Measurements from ENCODE around the gene SHROOM1.

SHROOM1 gene

DNA sequence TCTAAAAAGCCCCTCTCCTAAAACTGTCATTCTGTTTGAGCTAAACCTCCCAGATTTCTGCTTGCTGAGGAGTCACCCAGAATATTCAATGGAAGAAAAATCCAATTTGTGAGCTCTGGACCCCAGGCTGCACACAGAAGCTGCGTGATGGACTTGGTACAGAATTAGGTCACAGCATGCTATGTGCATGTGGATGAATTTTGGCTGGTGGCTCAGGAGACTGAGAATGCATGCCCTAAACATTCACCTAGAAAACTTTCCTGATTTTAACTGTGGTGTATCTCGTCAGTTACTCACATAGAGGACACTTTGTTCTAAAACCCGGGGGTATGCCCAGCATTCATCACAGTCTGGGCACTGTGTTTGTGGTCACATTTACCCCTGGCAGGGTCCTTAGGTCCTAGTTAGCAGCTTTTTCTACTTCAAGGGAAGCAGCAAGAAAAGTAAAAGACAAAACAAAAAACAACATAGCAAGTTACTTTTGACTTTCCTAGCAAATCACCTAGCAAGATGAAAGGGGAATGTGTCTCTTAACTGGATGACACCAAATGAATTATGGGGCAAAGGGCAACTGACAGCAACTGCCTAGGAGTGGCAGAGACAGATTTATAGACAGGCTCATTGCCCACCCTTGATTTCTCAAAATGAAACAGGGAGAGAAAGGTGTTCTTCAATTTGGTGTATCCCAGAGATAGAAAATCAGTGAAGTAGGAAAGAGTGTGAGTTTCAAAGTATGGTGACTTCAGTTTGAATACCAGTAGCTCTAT, 8.3 kb upstream of the SHROOM1 start:
- Histone ChIP-seq H2AK5ac (ENCODE audit: low read length) (no peak overlapping the region), H3K79me1 (ENCODE audit: low read length) (no peaks in the 10 kb centered on the region), H2BK5ac (ENCODE audit: low read length) (no peak overlapping the region), H4K5ac (ENCODE audit: low read length) (no peak overlapping the region), H4K8ac (ENCODE audit: low read depth, low read length) (no peak overlapping the region), H3K4me1 (ENCODE audit: control insufficient read depth, low read depth, low read length) (no peaks in the 10 kb centered on the region), H2BK120ac (ENCODE audit: low read depth, low read length) (no peak overlapping the region), H3K4me3 (ENCODE audit: low read length) (no peak overlapping the region), H3K79me2 (ENCODE audit: control insufficient read depth, insufficient read depth, low read length) (no peaks in the 10 kb centered on the region), H3K18ac (ENCODE audit: low read length) (no peak overlapping the region), H3K27me3 (ENCODE audit: insufficient read depth, low read length, poor library complexity) (no peaks in the 10 kb centered on the region), H3K27ac (ENCODE audit: low read depth, low read length) (no peak overlapping the region), H3K4me2 (ENCODE audit: low read length) (no peak overlapping the region), H3K23ac (ENCODE audit: low read length) (peak overlapping the region; percentile 66), H3K9ac (ENCODE audit: low read length) (no peak overlapping the region), H3K4ac (ENCODE audit: low read depth, low read length) (no peak overlapping the region), H3K56ac (ENCODE audit: low read length) (no peak overlapping the region), H3K36me3 (ENCODE audit: control insufficient read depth, insufficient read depth, low read length) (no peaks in the 10 kb centered on the region), H2BK15ac (replicated peaks; ENCODE audit: low read depth) (no peak overlapping the region)
- no CpG with 5 or more reads among the region's 3 CpGs for WGBS (ENCODE audit: extremely low coverage, insufficient coverage, low lambda C conversion rate)
- no peak for DNase-seq

DNA sequence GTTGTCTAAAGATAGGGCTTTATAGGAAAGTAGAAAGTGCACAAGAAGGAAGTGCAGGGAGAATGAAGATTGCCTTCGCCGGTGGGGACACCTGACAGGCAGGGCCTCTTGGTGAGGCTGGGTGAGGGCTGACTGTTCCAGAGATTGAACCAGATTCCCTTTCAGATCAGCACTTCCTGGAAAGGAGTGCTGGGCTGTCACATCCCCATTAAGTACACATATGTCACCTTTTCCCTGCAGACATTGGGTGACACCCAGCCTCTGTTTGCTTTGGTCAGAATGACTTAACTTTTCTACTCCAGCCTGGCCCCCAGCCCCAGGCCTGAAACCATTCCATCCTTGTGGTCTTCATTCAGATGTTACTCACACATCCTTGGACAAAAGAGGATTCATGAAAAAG, 7.4 kb upstream of the SHROOM1 start:
- no peak overlapping the region for H3K4ac ChIP-seq (ENCODE audit: low read depth, low read length)

DNA sequence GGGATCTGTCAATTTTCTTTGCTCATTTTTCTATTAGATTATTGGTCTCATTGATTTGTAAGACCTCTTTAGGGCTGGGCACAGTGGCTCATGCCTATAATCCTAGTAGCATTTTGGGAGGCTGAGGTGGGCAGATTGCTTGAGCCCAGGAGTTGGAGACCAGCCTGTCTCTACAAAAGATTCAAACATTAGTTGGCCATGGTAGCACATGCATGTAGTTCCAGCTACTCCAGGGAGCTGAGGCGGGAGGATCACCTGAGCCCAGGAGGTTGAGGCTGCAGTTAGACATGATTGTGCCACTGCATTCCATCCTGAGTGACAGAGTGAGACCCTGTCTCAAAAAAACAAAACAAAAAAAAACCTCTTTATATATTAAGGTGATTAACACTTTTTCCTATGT, 6.4 kb upstream of the SHROOM1 start:
- Histone ChIP-seq H3K23ac (ENCODE audit: low read length) (no peak overlapping the region), H3K79me1 (ENCODE audit: low read length) (no peaks in the 10 kb centered on the region), H3K56ac (ENCODE audit: low read length) (no peak overlapping the region), H4K8ac (ENCODE audit: low read depth, low read length) (no peak overlapping the region), H3K4me2 (ENCODE audit: low read length) (no peak overlapping the region), H2BK5ac (ENCODE audit: low read length) (no peak overlapping the region), H3K79me2 (ENCODE audit: control insufficient read depth, insufficient read depth, low read length) (no peaks in the 10 kb centered on the region), H2BK120ac (ENCODE audit: low read depth, low read length) (no peak overlapping the region), H3K36me3 (ENCODE audit: control insufficient read depth, insufficient read depth, low read length) (no peaks in the 10 kb centered on the region), H3K27me3 (ENCODE audit: insufficient read depth, low read length, poor library complexity) (no peaks in the 10 kb centered on the region), H3K4me3 (ENCODE audit: low read length) (no peak overlapping the region), H3K27ac (ENCODE audit: low read depth, low read length) (no peak overlapping the region), H2BK15ac (replicated peaks; ENCODE audit: low read depth) (no peak overlapping the region), H4K5ac (ENCODE audit: low read length) (no peak overlapping the region), H3K4ac (ENCODE audit: low read depth, low read length) (no peak overlapping the region), H3K18ac (ENCODE audit: low read length) (no peak overlapping the region), H2AK5ac (ENCODE audit: low read length) (no peak overlapping the region), H3K9ac (ENCODE audit: low read length) (no peak overlapping the region), H3K4me1 (ENCODE audit: control insufficient read depth, low read depth, low read length) (no peaks in the 10 kb centered on the region)
- no CpG with 5 or more reads among the region's 1 CpG for WGBS (ENCODE audit: extremely low coverage, insufficient coverage, low lambda C conversion rate)
- no peak for DNase-seq

More for the DNA sequence above, 7.4 kb upstream of the SHROOM1 start:
- no CpG with 5 or more reads among the region's 2 CpGs for WGBS (ENCODE audit: extremely low coverage, insufficient coverage, low lambda C conversion rate)
- Histone ChIP-seq H3K79me1 (ENCODE audit: low read length) (no peaks in the 10 kb centered on the region), H3K4me3 (ENCODE audit: low read length) (no peak overlapping the region), H3K79me2 (ENCODE audit: control insufficient read depth, insufficient read depth, low read length) (no peaks in the 10 kb centered on the region), H2BK5ac (ENCODE audit: low read length) (no peak overlapping the region), H3K23ac (ENCODE audit: low read length) (no peak overlapping the region), H2BK120ac (ENCODE audit: low read depth, low read length) (no peak overlapping the region), H2AK5ac (ENCODE audit: low read length) (no peak overlapping the region), H3K4me1 (ENCODE audit: control insufficient read depth, low read depth, low read length) (no peaks in the 10 kb centered on the region), H3K4me2 (ENCODE audit: low read length) (no peak overlapping the region), H3K56ac (ENCODE audit: low read length) (no peak overlapping the region), H4K5ac (ENCODE audit: low read length) (no peak overlapping the region), H3K36me3 (ENCODE audit: control insufficient read depth, insufficient read depth, low read length) (no peaks in the 10 kb centered on the region), H3K9ac (ENCODE audit: low read length) (no peak overlapping the region), H3K27ac (ENCODE audit: low read depth, low read length) (no peak overlapping the region), H3K18ac (ENCODE audit: low read length) (no peak overlapping the region), H4K8ac (ENCODE audit: low read depth, low read length) (no peak overlapping the region), H3K27me3 (ENCODE audit: insufficient read depth, low read length, poor library complexity) (no peaks in the 10 kb centered on the region), H2BK15ac (replicated peaks; ENCODE audit: low read depth) (no peak overlapping the region)
- DNase-seq: no peak

DNA sequence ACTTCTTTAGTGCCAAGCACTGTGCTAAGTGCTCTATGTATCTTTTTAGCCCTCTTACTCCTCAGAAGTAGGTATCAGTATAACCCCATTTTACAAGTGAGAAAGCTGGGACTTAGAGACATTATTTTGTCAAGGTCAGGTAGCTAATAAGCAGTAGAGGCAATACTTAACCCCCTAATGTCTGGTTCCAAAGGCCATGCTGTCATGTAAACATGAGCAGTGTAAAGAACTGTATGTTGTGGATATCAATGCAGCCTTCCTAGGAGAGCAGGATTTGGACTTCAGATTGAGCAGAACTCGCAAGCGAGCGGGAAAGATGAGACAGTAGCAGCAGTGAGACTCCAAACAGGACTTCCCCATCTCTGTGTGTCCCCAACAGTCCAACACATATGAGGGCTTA, 3.6 kb upstream of the SHROOM1 start:
- H3K36me3 ChIP-seq (ENCODE audit: control insufficient read depth, insufficient read depth, low read length): no peaks in the 10 kb centered on the region
- no peak overlapping the region for H4K8ac ChIP-seq (ENCODE audit: low read depth, low read length)
- H4K5ac ChIP-seq (ENCODE audit: low read length): no peak overlapping the region
- H3K18ac ChIP-seq (ENCODE audit: low read length): no peak overlapping the region
- H3K4me3 ChIP-seq (ENCODE audit: low read length): no peak overlapping the region
- no peak overlapping the region for H3K9ac ChIP-seq (ENCODE audit: low read length)
- no peak overlapping the region for H2BK120ac ChIP-seq (ENCODE audit: low read depth, low read length)
- H3K79me1 ChIP-seq (ENCODE audit: low read length): no peaks in the 10 kb centered on the region
- no peak overlapping the region for H3K27ac ChIP-seq (ENCODE audit: low read depth, low read length)
- no peak overlapping the region for H3K56ac ChIP-seq (ENCODE audit: low read length)
- WGBS (ENCODE audit: extremely low coverage, insufficient coverage, low lambda C conversion rate): no CpG with 5 or more reads among the region's 3 CpGs
- peaks cover 2% of the 10 kb centered on the region for H3K27me3 ChIP-seq (ENCODE audit: insufficient read depth, low read length, poor library complexity)
- H3K23ac ChIP-seq (ENCODE audit: low read length): no peak overlapping the region
- H3K4ac ChIP-seq (ENCODE audit: low read depth, low read length): no peak overlapping the region
- H2BK5ac ChIP-seq (ENCODE audit: low read length): no peak overlapping the region
- H3K79me2 ChIP-seq (ENCODE audit: control insufficient read depth, insufficient read depth, low read length): no peaks in the 10 kb centered on the region
- no peak overlapping the region for H3K4me2 ChIP-seq (ENCODE audit: low read length)
- no peak overlapping the region for H2AK5ac ChIP-seq (ENCODE audit: low read length)
- H2BK15ac ChIP-seq (replicated peaks; ENCODE audit: low read depth): no peak overlapping the region
- no peak for DNase-seq
- peaks cover 1% of the 10 kb centered on the region for H3K4me1 ChIP-seq (ENCODE audit: control insufficient read depth, low read depth, low read length)

DNA sequence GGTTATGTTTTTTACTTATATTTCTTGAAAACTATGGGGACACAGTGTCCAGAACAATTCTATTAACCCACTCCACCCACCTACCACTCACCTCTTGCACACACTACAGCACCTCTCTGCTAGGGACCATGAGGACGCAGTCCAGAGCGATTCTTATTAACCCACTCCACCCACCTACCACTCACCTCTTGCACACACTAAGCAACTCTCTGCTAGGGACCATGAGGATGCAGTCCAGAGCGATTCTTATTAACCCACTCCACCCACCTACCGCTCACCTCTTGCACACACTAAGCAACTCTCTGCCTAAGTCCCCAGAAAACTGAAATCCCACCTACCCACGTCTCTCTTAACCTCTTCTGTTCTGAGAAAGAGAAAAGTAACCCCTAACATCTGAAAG, 2.2 kb upstream of the SHROOM1 start:
- H3K27ac ChIP-seq (ENCODE audit: low read depth, low read length): no peak overlapping the region

More for the DNA sequence above, 2.2 kb upstream of the SHROOM1 start:
- H3K36me3 ChIP-seq (ENCODE audit: control insufficient read depth, insufficient read depth, low read length): no peaks in the 10 kb centered on the region
- no peak overlapping the region for H4K5ac ChIP-seq (ENCODE audit: low read length)
- no peak overlapping the region for H3K9ac ChIP-seq (ENCODE audit: low read length)
- no CpG with 5 or more reads among the region's 5 CpGs for WGBS (ENCODE audit: extremely low coverage, insufficient coverage, low lambda C conversion rate)
- no peak overlapping the region for H3K4me3 ChIP-seq (ENCODE audit: low read length)
- H3K4me1 ChIP-seq (ENCODE audit: control insufficient read depth, low read depth, low read length): peaks cover 1% of the 10 kb centered on the region
- no peak overlapping the region for H2BK15ac ChIP-seq (replicated peaks; ENCODE audit: low read depth)
- H2AK5ac ChIP-seq (ENCODE audit: low read length): no peak overlapping the region
- no peak overlapping the region for H4K8ac ChIP-seq (ENCODE audit: low read depth, low read length)
- H2BK5ac ChIP-seq (ENCODE audit: low read length): no peak overlapping the region
- H3K79me2 ChIP-seq (ENCODE audit: control insufficient read depth, insufficient read depth, low read length): no peaks in the 10 kb centered on the region
- H3K79me1 ChIP-seq (ENCODE audit: low read length): no peaks in the 10 kb centered on the region
- peaks cover 12% of the 10 kb centered on the region for H3K27me3 ChIP-seq (ENCODE audit: insufficient read depth, low read length, poor library complexity)
- H3K4ac ChIP-seq (ENCODE audit: low read depth, low read length): no peak overlapping the region
- no peak overlapping the region for H3K18ac ChIP-seq (ENCODE audit: low read length)
- no peak overlapping the region for H3K23ac ChIP-seq (ENCODE audit: low read length)
- no peak overlapping the region for H3K56ac ChIP-seq (ENCODE audit: low read length)
- DNase-seq: no peak
- H2BK120ac ChIP-seq (ENCODE audit: low read depth, low read length): no peak overlapping the region
- H3K4me2 ChIP-seq (ENCODE audit: low read length): no peak overlapping the region
